Stimulated activated CD8-positive, alpha-beta memory T cell treated with anti-CD3 and anti-CD28 coated beads, Interleukin-2, amount 100 ng/mL, for 48 hours (primary cell): ENCODE results near the gene SLC7A14.

Source experiments
- DNase-seq, 2 donors: peaks; one replicate each; pipeline ENCODE4 v3.0.0-alpha.2; 2020; ENCODE audit warnings: low read depth in 2 of 2

SLC7A14 gene

GRCh38 chr3:170470063-170471016, 115.5 kb downstream of the SLC7A14 start:
- DNase-seq = no peak

GRCh38 chr3:170469151-170470062, 116.5 kb downstream of the SLC7A14 start:
- no peak for DNase-seq

- DNase-seq = no peak
Observed at GRCh38 chr3:170467571-170468147, 118.2 kb downstream of the SLC7A14 start.

- DNase-seq = no peak
Observed at GRCh38 chr3:170467007-170467406, 118.9 kb downstream of the SLC7A14 start.

- DNase-seq = no peak
Observed at GRCh38 chr3:170465955-170466354, 119.9 kb downstream of the SLC7A14 start.

GRCh38 chr3:170463011-170463410, 122.9 kb downstream of the SLC7A14 start:
- no peak for DNase-seq

GRCh38 chr3:170458285-170458684, 127.6 kb downstream of the SLC7A14 start:
- DNase-seq = no peak

GRCh38 chr3:170454509-170454908, 131.4 kb downstream of the SLC7A14 start:
- no peak for DNase-seq

- no peak for DNase-seq
Observed at GRCh38 chr3:170450039-170450438, 135.8 kb downstream of the SLC7A14 start.

GRCh38 chr3:170448584-170448983, 137.3 kb downstream of the SLC7A14 start:
- DNase-seq = no peak

- DNase-seq = no peak
Observed at GRCh38 chr3:170443457-170443856, 142.4 kb downstream of the SLC7A14 start.

GRCh38 chr3:170442947-170443346, 142.9 kb downstream of the SLC7A14 start:
- no peak for DNase-seq

GRCh38 chr3:170441412-170441811, 144.5 kb downstream of the SLC7A14 start:
- no peak for DNase-seq

GRCh38 chr3:170440344-170440743, 145.5 kb downstream of the SLC7A14 start:
- no peak for DNase-seq

GRCh38 chr3:170438836-170439235, 147.0 kb downstream of the SLC7A14 start:
- no peak for DNase-seq

- DNase-seq = no peak
Observed at GRCh38 chr3:170437696-170438407, 148.0 kb downstream of the SLC7A14 start.

GRCh38 chr3:170437176-170437575, 148.7 kb downstream of the SLC7A14 start:
- DNase-seq = no peak

- no peak for DNase-seq
Observed at GRCh38 chr3:170436697-170437096, 149.2 kb downstream of the SLC7A14 start.

GRCh38 chr3:170432416-170432815, 153.5 kb downstream of the SLC7A14 start:
- DNase-seq = no peak

- no peak for DNase-seq
Observed at GRCh38 chr3:170431054-170431453, 154.8 kb downstream of the SLC7A14 start.

GRCh38 chr3:170429050-170429449, 156.8 kb downstream of the SLC7A14 start:
- DNase-seq = no peak
